OCI-LY7 (cell line): Measurements from ENCODE around the gene EP400.

Experiments used
- CTCF ChIP-seq: fragments of 200-600 bp; sonication (generic); conservative IDR thresholded peaks from 2 replicates; pipeline ENCODE4 v1.5.1; 2014; ENCODE audit warnings: mild to moderate bottlenecking, antibody characterized with exemption, low read length, moderate library complexity, mixed read lengths
- EZH2phosphoT487 ChIP-seq: fragments of 200-600 bp; sonication (generic); IDR thresholded peaks from 2 replicates; pipeline ENCODE4 v1.6.1; 2018; ENCODE audit warnings: low read depth, borderline replicate concordance, mild to moderate bottlenecking, mixed run types, antibody characterized with exemption, low read length, moderate library complexity, mixed read lengths

- TF ChIP-seq CTCF (no peak), EZH2phosphoT487 (no peak)
Measured at GRCh38 chr12:131942671-131943070, 7.1 kb upstream of the EP400 start.
